ENCODE data around the gene HIF1A.

DNA sequence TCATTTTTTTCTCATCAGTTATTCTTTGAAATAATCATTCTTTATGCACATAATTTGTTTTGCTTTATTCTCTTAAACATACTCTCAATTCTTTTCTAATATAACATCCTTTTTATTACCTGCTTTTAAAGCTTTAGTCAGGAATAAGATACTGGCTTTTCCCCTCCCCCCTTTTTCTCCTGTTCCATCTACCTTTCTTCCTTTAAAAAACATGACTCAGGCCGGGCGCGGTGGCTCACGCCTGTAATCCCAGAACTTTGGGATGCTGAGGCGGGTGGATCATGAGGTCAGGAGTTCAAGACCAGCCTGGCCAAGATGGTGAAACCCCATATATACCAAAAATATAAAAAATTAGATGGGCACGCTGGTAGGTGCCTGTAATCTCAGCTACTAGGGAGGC, 25.4 kb downstream of the HIF1A start:
- no peak for TF ChIP-seq EZH2 (IDR thresholded peaks at IDR 0.05; ENCODE audit: borderline replicate concordance, low read depth, low read length, severe bottlenecking)
- TF ChIP-seq, protein P1, sequence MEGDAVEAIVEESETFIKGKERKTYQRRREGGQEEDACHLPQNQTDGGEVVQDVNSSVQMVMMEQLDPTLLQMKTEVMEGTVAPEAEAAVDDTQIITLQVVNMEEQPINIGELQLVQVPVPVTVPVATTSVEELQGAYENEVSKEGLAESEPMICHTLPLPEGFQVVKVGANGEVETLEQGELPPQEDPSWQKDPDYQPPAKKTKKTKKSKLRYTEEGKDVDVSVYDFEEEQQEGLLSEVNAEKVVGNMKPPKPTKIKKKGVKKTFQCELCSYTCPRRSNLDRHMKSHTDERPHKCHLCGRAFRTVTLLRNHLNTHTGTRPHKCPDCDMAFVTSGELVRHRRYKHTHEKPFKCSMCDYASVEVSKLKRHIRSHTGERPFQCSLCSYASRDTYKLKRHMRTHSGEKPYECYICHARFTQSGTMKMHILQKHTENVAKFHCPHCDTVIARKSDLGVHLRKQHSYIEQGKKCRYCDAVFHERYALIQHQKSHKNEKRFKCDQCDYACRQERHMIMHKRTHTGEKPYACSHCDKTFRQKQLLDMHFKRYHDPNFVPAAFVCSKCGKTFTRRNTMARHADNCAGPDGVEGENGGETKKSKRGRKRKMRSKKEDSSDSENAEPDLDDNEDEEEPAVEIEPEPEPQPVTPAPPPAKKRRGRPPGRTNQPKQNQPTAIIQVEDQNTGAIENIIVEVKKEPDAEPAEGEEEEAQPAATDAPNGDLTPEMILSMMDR (IDR thresholded peaks at IDR 0.05; ENCODE audit: extremely low read depth in 1 of 2, insufficient read depth in 1 of 2, low read depth in 1 of 2, low read length in 2 of 2): no peak
- no peak for TF ChIP-seq JUN (IDR thresholded peaks at IDR 0.05; ENCODE audit: borderline replicate concordance, insufficient read depth, insufficient read length, low read depth)
- no peak for TF ChIP-seq POLR2AphosphoS5 (IDR thresholded peaks at IDR 0.05; ENCODE audit: insufficient read depth, low read depth, low read length)
